GM12878 (cell line): Measurements from ENCODE around the gene SMCO1. TPM values are rescaled to one million over a fixed set of nuclear protein-coding genes. Genes with fewer than 3 reads are reported as not detected.

Experiments
- ATAC-seq: fragments of 200-7000 bp; cut with Tn5 transposase; 3 replicates; pipeline ENCODE4 v1.9.1; 2020; ENCODE audit warnings: mild to moderate bottlenecking, moderate library complexity
- BruUV-seq: library from RNA; stranded (reverse); fragments of 400-500 nt; replicated peaks from 2 replicates; lab custom pipeline; 2021; lab: Mats Ljungman, UMichigan
- CTCF ChIA-PET: fragments of 300-600 bp; sonication (Branson Sonifier 250); formaldehyde crosslinking; extraction: SDS; loops from one replicate; lab custom pipeline; 2021; ENCODE audit warnings: inconsistent platforms; lab: Yijun Ruan, JAX
- POLR2A ChIA-PET: fragments of 350-600 bp; formaldehyde crosslinking; extraction: SDS; loops from one replicate; lab custom pipeline; 2021; ENCODE audit warnings: inconsistent platforms; lab: Charles Lee
- RAD21 ChIA-PET: fragments of 300-600 bp; sonication (Branson Sonifier 250); formaldehyde crosslinking; loops from one replicate; lab custom pipeline; 2023; ENCODE audit warnings: antibody characterized with exemption; ENCODE audit not compliant: unreplicated experiment; lab: Charles Lee
- SMC1A ChIA-PET: fragments of 300-600 bp; sonication (Branson Sonifier 250); formaldehyde crosslinking; loops from one replicate; lab custom pipeline; 2023; ENCODE audit not compliant: unreplicated experiment, uncharacterized antibody; lab: Charles Lee
- DNase-seq: peaks from one replicate; pipeline ENCODE4 v3.0.0-alpha.2; 2011; ENCODE audit warnings: low read depth, low spot score
- FAIRE-seq: peaks from 3 replicates; lab custom pipeline; 2011; peaks lifted over from hg19 to GRCh38; lab: Jason Lieb, UNC
- H2AFZ ChIP-seq: 2 replicates; pipeline ENCODE4 v1.6.0; 2011; ENCODE audit warnings: low read depth, low read length, control low read depth; ENCODE audit not compliant: control insufficient read depth
- H3K27ac ChIP-seq: 2 replicates; pipeline ENCODE4 v1.5.1; 2011; ENCODE audit warnings: control low read depth; ENCODE audit not compliant: control insufficient read depth, insufficient read depth
- H3K27me3 ChIP-seq, 2 experiments: replicated peaks in 1 of 2; 2 replicates each; pipeline versions ENCODE4 v1.6.0 to v1.6.1; 2011; ENCODE audit warnings: low read length in 1 of 2; ENCODE audit not compliant: control insufficient read depth in 2 of 2, insufficient read depth in 2 of 2
- H3K36me3 ChIP-seq, 2 experiments: 2 replicates each; pipeline ENCODE4 v1.5.1; 2011; ENCODE audit warnings: low read length in 1 of 2; ENCODE audit not compliant: control insufficient read depth in 2 of 2, insufficient read depth in 2 of 2
- H3K4me1 ChIP-seq: 2 replicates; pipeline ENCODE4 v1.6.1; 2011; ENCODE audit warnings: mild to moderate bottlenecking, low read length, moderate library complexity, mixed read lengths; ENCODE audit not compliant: control insufficient read depth, insufficient read depth
- H3K4me2 ChIP-seq: 2 replicates; pipeline ENCODE4 v1.6.0; 2011; ENCODE audit warnings: control low read depth; ENCODE audit not compliant: control insufficient read depth, insufficient read depth
- H3K4me3 ChIP-seq: fragments of 200-600 bp; sonication (generic); 2 replicates; pipeline ENCODE4 v1.5.1; 2016
- H3K79me2 ChIP-seq: 2 replicates; pipeline ENCODE4 v1.6.0; 2011; ENCODE audit warnings: low read length; ENCODE audit not compliant: control insufficient read depth, insufficient read depth
- H3K9ac ChIP-seq: 2 replicates; pipeline ENCODE4 v1.8.0; 2011; ENCODE audit warnings: low read length, control low read depth, mixed read lengths; ENCODE audit not compliant: control insufficient read depth, insufficient read depth
- H3K9me3 ChIP-seq: replicated peaks from 3 replicates; pipeline ENCODE4 v1.5.1; 2011; ENCODE audit warnings: mild to moderate bottlenecking, low read length; ENCODE audit not compliant: control insufficient read depth, insufficient read depth
- H4K20me1 ChIP-seq: 2 replicates; pipeline ENCODE4 v1.6.0; 2011; ENCODE audit not compliant: control insufficient read depth, insufficient read depth
- ATF7 ChIP-seq: fragments of 450-650 bp; IDR thresholded peaks from 2 replicates; pipeline ENCODE4 v1.6.1; 2016; ENCODE audit warnings: low read depth, mild to moderate bottlenecking
- GABPA ChIP-seq: IDR thresholded peaks from 2 replicates; pipeline ENCODE4 v1.6.1; 2014; ENCODE audit warnings: antibody characterized with exemption, low read depth, mild to moderate bottlenecking, inconsistent platforms
- JUNB ChIP-seq: IDR thresholded peaks from 2 replicates; pipeline ENCODE4 v1.6.1; 2016; ENCODE audit warnings: antibody characterized with exemption, mild to moderate bottlenecking
- MYB ChIP-seq: fragments of 150-350 bp; IDR thresholded peaks from 2 replicates; pipeline ENCODE4 v1.6.1; 2014; ENCODE audit warnings: mild to moderate bottlenecking, low read depth, low read length, borderline replicate concordance
- NFYA ChIP-seq: IDR thresholded peaks from 2 replicates; pipeline ENCODE4 v1.6.1; 2011; ENCODE audit warnings: low read depth, mild to moderate bottlenecking, low read length, improper control_type of control experiment, borderline replicate concordance
- POLR2AphosphoS5 ChIP-seq: IDR thresholded peaks from 2 replicates; pipeline ENCODE4 v1.6.1; 2011; ENCODE audit warnings: mild to moderate bottlenecking, low read length, inconsistent platforms
- WGBS: methylation state at CpG from one replicate; pipeline ENCODE4 v1.1.6; 2016; ENCODE audit warnings: low lambda C conversion rate; ENCODE audit not compliant: insufficient replicate concordance, insufficient coverage; ENCODE audit errors: missing lambda C conversion rate; 5-methylcytosine and 5-hydroxymethylcytosine counted together
- in situ Hi-C: fragments of 300-500 bp; cut with MboI; formaldehyde crosslinking; loops from 9 replicates; pipeline ENCODE4 v1.14.3; 2018; ENCODE audit warnings: mixed read lengths
- intact Hi-C: fragments of 100-400 bp; cut with micrococcal nuclease; formaldehyde crosslinking; loops from one replicate; pipeline ENCODE4 v1.14.2; 2022; ENCODE audit not compliant: unreplicated experiment
- polyA plus RNA-seq, 11 experiments: library from polyadenylated mRNA; depleted of rRNA in 4 of 11; unstranded in 6 of 11; stranded (reverse) in 5 of 11; fragments of >200 nt; fragmentation: Nextera tagmentation in 4 of 11; fragmentation: Illumina TruSeq in 1 of 11; extraction: Ambion mirVana in 4 of 11; extraction: Trizol in 1 of 11; gene quantifications; 1 replicate in 1 of 11; 2 replicates in 10 of 11; pipeline versions ENCODE4 v1.2.1 to v1.2.3, GENCODE V29; 2011 to 2016; ENCODE audit warnings: inconsistent platforms in 2 of 11, missing spikeins in 2 of 11, low read depth in 1 of 11
- total RNA-seq, 4 experiments: library from RNA; depleted of rRNA in 3 of 4; stranded (reverse); fragments of >200 nt in 3 of 4; fragmentation: Illumina TruSeq in 1 of 4; extraction: Trizol in 1 of 4; gene quantifications; 2 replicates each; pipeline versions ENCODE4 v1.2.1 to v1.2.3, GENCODE V29; 2013 to 2021
- TF ChIP-seq, protein P1 (sequence below): fragments of 150-350 bp; IDR thresholded peaks from 2 replicates; pipeline ENCODE4 v1.6.1; 2014; ENCODE audit warnings: mild to moderate bottlenecking, low read depth, low read length
- TF ChIP-seq, protein P2 (sequence below): fragments of 450-650 bp; IDR thresholded peaks from 2 replicates; pipeline ENCODE4 v1.6.1; 2016; ENCODE audit warnings: mild to moderate bottlenecking
- TF ChIP-seq, protein P3 (sequence below): IDR thresholded peaks from 2 replicates; pipeline ENCODE4 v1.6.1; 2012; ENCODE audit warnings: mild to moderate bottlenecking, low read depth, low read length

Gene SMCO1
- total and polyA plus RNA-seq, 10 of the 15 experiments (the other 5 are each of a cell fraction or from before 2014, with no cell fraction given): 0.05 TPM; not detected in 9

DNA sequence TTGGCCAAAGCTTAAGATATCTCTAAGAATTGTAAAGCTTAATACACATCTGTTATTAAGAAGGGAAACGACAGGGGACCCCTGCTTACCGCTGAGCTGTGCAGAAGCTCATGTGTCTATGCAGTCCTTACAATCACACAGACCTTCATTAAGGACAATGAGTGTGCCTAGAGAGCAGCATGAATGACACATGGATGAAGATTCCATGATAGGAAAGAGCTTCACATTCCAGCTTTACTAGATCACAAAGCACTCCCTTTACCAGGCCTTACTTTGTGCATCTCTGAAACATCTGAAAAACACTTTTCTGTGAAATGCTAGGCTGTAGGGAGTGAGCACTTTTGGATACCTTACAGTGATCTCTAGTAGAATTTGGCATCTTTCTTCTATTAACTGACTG, 43.6 kb downstream of the SMCO1 start:
- no peak overlapping the region for H3K27ac ChIP-seq
- intact Hi-C loops: no loop called here
- 100% methylated on average over 2 of the region's 2 CpGs for WGBS
- no peaks in the 10 kb centered on the region for H3K4me1 ChIP-seq
- H3K4me2 ChIP-seq: no peak overlapping the region
- ChIA-PET CTCF (no interaction called here), SMC1A (interaction anchor here (1.0 kb wide), 2 partner anchors 16 to 72 kb away, joined by 3 read pairs; no protein-coding TSS in a partner anchor), POLR2A (no interaction called here), RAD21 (interaction anchor here (0.7 kb wide), 1 partner anchor 1411 kb away, joined by 3 read pairs; no protein-coding TSS in a partner anchor)
- DNase-seq: no peak
- no peaks in the 10 kb centered on the region for H3K27me3 ChIP-seq
- no peak for FAIRE-seq
- no peak overlapping the region for H3K9ac ChIP-seq
- H4K20me1 ChIP-seq: no peaks in the 10 kb centered on the region
- TF ChIP-seq ATF7: no peak
- TF ChIP-seq GABPA: no peak
- no peak for TF ChIP-seq NFYA
- TF ChIP-seq POLR2AphosphoS5: peak; percentile 58
- TF ChIP-seq, protein P1, sequence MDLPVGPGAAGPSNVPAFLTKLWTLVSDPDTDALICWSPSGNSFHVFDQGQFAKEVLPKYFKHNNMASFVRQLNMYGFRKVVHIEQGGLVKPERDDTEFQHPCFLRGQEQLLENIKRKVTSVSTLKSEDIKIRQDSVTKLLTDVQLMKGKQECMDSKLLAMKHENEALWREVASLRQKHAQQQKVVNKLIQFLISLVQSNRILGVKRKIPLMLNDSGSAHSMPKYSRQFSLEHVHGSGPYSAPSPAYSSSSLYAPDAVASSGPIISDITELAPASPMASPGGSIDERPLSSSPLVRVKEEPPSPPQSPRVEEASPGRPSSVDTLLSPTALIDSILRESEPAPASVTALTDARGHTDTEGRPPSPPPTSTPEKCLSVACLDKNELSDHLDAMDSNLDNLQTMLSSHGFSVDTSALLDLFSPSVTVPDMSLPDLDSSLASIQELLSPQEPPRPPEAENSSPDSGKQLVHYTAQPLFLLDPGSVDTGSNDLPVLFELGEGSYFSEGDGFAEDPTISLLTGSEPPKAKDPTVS: no peak
- no peak for TF ChIP-seq JUNB
- TF ChIP-seq, protein P2, sequence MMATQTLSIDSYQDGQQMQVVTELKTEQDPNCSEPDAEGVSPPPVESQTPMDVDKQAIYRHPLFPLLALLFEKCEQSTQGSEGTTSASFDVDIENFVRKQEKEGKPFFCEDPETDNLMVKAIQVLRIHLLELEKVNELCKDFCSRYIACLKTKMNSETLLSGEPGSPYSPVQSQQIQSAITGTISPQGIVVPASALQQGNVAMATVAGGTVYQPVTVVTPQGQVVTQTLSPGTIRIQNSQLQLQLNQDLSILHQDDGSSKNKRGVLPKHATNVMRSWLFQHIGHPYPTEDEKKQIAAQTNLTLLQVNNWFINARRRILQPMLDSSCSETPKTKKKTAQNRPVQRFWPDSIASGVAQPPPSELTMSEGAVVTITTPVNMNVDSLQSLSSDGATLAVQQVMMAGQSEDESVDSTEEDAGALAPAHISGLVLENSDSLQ: no peak
- no peak for TF ChIP-seq MYB
- TF ChIP-seq, protein P3, sequence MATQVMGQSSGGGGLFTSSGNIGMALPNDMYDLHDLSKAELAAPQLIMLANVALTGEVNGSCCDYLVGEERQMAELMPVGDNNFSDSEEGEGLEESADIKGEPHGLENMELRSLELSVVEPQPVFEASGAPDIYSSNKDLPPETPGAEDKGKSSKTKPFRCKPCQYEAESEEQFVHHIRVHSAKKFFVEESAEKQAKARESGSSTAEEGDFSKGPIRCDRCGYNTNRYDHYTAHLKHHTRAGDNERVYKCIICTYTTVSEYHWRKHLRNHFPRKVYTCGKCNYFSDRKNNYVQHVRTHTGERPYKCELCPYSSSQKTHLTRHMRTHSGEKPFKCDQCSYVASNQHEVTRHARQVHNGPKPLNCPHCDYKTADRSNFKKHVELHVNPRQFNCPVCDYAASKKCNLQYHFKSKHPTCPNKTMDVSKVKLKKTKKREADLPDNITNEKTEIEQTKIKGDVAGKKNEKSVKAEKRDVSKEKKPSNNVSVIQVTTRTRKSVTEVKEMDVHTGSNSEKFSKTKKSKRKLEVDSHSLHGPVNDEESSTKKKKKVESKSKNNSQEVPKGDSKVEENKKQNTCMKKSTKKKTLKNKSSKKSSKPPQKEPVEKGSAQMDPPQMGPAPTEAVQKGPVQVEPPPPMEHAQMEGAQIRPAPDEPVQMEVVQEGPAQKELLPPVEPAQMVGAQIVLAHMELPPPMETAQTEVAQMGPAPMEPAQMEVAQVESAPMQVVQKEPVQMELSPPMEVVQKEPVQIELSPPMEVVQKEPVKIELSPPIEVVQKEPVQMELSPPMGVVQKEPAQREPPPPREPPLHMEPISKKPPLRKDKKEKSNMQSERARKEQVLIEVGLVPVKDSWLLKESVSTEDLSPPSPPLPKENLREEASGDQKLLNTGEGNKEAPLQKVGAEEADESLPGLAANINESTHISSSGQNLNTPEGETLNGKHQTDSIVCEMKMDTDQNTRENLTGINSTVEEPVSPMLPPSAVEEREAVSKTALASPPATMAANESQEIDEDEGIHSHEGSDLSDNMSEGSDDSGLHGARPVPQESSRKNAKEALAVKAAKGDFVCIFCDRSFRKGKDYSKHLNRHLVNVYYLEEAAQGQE: no peak
- H2AFZ ChIP-seq: no peak overlapping the region
- H3K9me3 ChIP-seq: no peaks in the 10 kb centered on the region
- in situ Hi-C loops: no loop called here
- H3K4me3 ChIP-seq: no peak overlapping the region
- peaks cover 13 to 40% of the 10 kb centered on the region in 2 experiments for H3K36me3 ChIP-seq
- BruUV-seq: no TSS peak
- H3K79me2 ChIP-seq: peaks cover 17% of the 10 kb centered on the region
- no peak for ATAC-seq
